Measurements from ENCODE around the gene RINL.
"Not testable (repeated sequence)": the region's sequence is repeated elsewhere in the genome, so short reads cannot be mapped to it uniquely, and the experiment has no call there.

RINL gene

DNA sequence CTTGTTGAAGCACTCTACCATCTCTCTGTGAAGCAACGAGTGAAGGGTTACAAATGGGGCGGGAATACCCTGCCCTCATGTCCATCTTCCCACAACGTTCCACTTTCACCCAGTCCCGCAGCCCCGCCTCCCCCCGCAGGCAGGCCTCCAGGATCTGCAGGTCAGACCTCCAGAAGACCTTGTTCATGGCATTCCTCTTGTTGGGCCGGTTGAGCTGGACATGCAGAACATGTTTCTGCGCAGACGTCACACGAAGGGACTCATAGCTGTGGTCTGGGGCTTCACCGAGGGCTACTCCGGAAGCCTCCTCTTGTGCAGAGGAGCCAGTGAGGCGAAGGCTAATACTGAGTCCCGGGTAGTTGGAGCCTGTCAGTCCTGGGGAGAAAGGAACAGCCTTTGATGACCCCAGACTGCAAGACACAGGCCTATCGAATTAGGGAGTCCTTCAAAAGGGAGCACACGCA, 46.9 kb downstream of the RINL start:
- DNase-seq = no peak

DNA sequence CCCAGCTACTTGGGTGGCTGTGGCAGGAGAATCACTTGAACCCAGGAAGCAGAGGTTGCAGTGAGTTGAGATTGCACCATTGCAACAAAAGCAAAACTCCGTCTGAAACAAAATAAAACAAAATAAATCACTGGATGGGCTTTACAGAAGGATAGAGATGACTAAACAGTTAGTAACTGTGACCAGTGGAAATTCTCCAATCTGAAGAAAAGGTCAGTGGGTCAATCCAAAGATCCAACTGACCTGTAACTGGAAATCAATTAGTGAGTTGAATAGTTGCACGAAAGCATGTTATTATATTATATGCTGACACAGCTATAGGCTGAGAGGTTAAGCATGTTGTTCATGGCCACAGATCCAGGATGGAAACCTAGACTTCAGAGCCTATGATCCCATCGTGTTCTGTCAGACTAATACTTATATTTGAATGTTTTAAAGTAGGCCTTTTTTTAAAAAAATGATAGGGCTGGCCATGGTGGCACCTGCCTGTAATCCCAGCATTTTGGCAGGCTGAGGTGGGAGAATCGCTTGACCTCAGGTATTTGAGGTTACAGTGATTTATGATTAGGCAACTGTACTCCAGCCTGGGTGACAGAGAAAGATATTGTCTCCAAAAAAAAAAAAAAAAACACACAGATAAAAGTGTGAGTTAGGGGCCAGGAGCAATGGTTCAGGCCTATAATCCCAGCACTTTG, 47.9 kb downstream of the RINL start:
- no peak for DNase-seq

DNA sequence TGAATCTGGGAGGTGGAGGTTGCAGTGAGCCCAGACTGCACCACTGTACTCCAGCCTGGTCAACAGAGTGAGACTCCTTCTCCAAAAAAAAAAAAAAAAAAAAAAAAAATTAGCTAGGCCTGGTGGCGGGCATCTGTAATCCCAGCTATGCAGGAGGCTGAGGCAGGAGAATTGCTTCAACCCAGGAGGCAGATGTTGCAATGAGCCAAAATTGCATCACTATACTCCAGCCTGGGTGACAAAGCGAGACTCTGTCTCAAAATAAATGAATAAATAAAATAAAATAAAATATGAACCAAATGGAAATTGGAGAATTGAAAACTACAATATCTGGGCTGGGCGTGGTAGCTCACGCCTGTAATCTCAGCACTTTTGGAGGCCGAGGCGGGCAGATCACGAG, 48.9 kb downstream of the RINL start:
- not testable (repeated sequence) for DNase-seq

DNA sequence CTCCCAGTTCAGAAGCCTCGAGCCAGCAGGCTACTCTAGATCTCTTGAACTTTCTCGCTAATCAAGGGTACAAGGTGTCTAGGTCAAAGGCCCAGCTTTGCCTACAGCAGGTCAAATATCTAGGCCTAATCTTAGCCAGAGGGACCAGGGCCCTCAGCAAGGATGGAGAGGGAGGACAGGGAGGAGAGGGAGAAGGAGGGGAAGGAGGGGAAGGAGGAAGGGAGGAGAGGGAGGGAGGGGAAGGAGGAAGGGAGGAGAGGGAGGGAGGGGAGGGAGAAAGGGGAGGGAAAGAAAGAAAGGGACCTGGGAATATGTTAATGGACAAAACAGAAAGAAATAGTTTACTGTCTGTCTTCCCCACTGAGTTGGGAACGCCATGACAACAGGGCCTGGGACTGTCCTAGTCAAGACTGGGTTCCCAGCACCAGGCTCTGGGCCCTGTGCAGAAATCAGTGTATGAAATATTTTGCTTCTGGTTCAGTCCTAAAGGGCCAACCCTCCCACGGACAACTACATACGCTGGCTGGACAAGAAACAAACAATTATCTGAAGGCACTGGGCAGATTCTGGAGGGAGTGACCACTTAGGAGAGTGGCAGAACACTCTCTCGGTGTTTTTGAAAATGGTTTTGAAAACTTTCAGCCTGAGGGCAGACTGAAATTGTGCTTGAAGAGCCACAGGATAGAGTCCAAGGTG, 51.1 kb downstream of the RINL start:
- no peak for DNase-seq

DNA sequence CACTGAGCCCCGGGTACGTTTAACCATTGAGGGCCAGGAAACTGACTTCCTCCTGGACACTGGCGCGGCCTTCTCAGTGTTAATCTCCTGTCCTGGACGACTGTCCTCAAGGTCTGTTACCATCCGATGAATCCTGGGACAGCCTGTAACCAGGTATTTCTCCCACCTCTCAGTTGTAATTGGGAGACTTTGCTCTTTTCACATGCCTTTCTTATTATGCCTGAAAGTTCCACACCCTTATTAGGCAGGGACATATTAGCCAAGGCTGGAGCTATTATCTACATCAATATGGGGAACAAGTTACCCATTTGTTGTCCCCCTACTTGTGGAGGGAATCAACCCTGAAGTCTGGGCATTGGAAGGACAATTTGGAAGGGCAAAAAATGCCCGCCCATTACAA, 52.1 kb downstream of the RINL start:
- not testable (repeated sequence) for DNase-seq

DNA sequence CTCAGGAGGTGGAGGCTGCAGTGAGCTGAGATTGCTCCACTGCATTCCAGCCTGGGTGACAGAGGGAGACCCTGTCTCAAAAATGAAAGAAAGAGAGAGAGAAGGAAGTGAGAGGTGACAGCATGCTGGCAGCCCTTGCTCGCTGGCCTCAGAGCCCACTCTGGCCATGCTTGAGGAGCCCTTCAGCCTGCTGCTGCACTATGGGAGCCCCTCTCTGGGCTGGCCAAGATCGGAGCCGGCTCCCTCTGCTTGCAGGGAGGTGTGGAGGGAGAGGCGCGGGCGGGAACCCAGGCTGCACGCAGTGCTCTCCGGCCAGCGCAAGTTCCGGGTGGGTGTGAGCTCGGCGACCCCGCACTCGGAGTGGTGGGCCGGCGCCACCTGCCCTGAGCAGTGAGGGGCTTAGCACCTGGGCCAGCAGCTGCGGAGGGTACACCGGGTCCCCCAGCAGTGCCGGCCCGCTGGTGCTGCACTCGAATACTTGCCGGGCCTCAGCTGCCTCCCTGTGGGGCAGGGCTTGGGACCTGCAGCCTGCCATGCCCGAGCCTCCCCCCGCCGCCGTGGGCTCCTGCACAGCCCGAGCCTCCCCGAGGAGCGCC, 56.7 kb downstream of the RINL start:
- not testable (repeated sequence) for DNase-seq

DNA sequence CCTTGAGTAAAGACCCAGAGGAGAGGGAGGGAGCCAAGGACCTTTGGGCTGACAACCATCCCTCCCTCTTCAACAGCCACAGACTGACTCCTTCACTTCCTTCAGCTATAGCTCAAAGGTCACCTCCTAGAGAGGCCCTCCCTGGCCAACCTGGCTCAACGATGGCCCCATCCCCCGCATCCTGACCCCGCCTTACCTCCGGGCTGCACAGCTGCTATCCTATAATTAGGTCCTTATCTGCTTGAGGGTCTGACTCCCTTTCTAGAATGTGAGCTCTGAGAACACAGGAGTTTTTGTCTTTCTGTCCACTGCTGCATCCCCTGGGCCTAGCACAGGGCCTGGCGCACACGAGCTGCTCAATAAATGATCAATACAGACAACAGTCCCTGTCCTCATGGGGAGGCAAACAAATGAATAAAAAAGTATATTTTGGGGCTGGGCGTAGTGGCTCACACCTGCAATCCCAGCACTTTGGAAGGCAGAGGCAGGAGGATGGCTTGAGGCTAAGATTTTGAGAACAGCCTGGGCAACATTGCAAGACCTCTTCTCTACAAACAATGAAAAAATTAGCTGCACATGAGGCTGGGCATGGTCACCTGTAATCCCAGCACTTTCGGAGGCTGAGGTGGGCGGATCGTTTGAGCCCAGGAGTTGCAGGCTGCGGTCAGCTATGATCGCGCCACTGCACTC, 58.7 kb downstream of the RINL start:
- DNase-seq = no peak

Data from NCI-H1105 (cell line).